ENCODE measurements around the gene WDR11.

Gene WDR11

GRCh38 chr10:120850911-120851865, at the start of gene WDR11:
WDR11 (plus strand) TSS chr10:120851362; CDS start chr10:120851421, 59 bp downstream.
- peak; percentile 83 for DNase-seq

- DNase-seq, result peak; percentile 48
Observed at GRCh38 chr10:120802935-120803334, 48.2 kb upstream of the WDR11 start.

GRCh38 chr10:120803972-120804371, 47.2 kb upstream of the WDR11 start:
- DNase-seq, result no peak

- DNase-seq, result no peak
Observed at GRCh38 chr10:120805014-120805812, 45.9 kb upstream of the WDR11 start.

- no peak for DNase-seq
Observed at GRCh38 chr10:120806081-120806480, 45.1 kb upstream of the WDR11 start.

GRCh38 chr10:120810298-120810697, 40.9 kb upstream of the WDR11 start:
- peak; percentile 74 for DNase-seq

- DNase-seq, result no peak
Observed at GRCh38 chr10:120813085-120813484, 38.1 kb upstream of the WDR11 start.

- no peak for DNase-seq
Observed at GRCh38 chr10:120818301-120818700, 32.9 kb upstream of the WDR11 start.

GRCh38 chr10:120819366-120819765, 31.8 kb upstream of the WDR11 start:
- peak; percentile 67 for DNase-seq

- DNase-seq, result no peak
Observed at GRCh38 chr10:120823266-120823665, 27.9 kb upstream of the WDR11 start.

- DNase-seq, result no peak
Observed at GRCh38 chr10:120824881-120825309, 26.3 kb upstream of the WDR11 start.

GRCh38 chr10:120825878-120826769, 25.0 kb upstream of the WDR11 start:
- no peak for DNase-seq

- no peak for DNase-seq
Observed at GRCh38 chr10:120827251-120827875, 23.8 kb upstream of the WDR11 start.

GRCh38 chr10:120828763-120829319, 22.3 kb upstream of the WDR11 start:
- no peak for DNase-seq

- DNase-seq, result no peak
Observed at GRCh38 chr10:120832106-120832505, 19.1 kb upstream of the WDR11 start.

GRCh38 chr10:120833222-120833928, 17.8 kb upstream of the WDR11 start:
- DNase-seq, result no peak

- DNase-seq, result no peak
Observed at GRCh38 chr10:120835603-120836002, 15.6 kb upstream of the WDR11 start.

- no peak for DNase-seq
Observed at GRCh38 chr10:120838941-120839340, 12.2 kb upstream of the WDR11 start.

GRCh38 chr10:120841522-120842189, 9.5 kb upstream of the WDR11 start:
- no peak for DNase-seq

- DNase-seq, result no peak
Observed at GRCh38 chr10:120854388-120854787, 3.2 kb downstream of the WDR11 start.

All from NCI-H345 (cell line).